SH-SY5Y (cell line): ENCODE results near the gene ATRN.

Experiments
- GATA2 ChIP-seq: IDR thresholded peaks from 2 replicates; pipeline ENCODE4 v1.6.1; 2011; ENCODE audit warnings: mild to moderate bottlenecking, low read depth, low read length
- GATA3 ChIP-seq: IDR thresholded peaks from 2 replicates; pipeline ENCODE4 v1.6.1; 2011; ENCODE audit warnings: low read depth, mild to moderate bottlenecking, low read length, moderate library complexity

DNA sequence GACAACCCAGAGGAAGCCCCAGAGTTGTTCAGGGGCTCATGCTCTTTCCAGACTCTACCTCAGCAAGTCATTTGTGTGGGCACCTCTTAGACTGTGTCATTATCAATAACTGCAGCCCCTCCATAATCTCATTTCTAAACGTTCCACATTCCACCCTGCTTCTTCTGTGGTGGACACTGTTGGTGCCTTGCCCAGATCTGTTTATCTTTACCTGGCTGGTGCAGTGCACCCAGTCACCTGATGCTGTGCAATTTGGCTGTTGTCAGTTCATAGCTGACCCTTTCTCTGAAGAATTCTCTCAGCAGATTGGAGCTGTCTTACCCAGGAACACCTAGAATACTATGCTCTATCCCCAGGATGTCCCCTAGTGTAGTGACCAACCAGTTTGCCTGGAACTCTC lies 80.0 kb downstream of the ATRN start:
- TF ChIP-seq GATA3 (no peak), GATA2 (no peak)
